GM23248 (cell line): ENCODE measurements around the gene GCAT. TPM values are rescaled to one million over a fixed set of nuclear protein-coding genes. Genes with fewer than 3 reads are reported as not detected.
A peak's percentile ranks its signal among the peaks of the same experiment; 100 is the strongest.

Experiments used
- DNase-seq: peaks from one replicate; pipeline ENCODE4 v3.0.0-alpha.2; 2015
- H2AFZ ChIP-seq: fragments of 200-600 bp; sonication (generic); 2 replicates; pipeline ENCODE4 v1.6.1; 2016; ENCODE audit warnings: antibody characterized with exemption
- H3F3A ChIP-seq: fragments of 200-600 bp; sonication (generic); 2 replicates; pipeline ENCODE4 v1.6.1; 2016; ENCODE audit warnings: mild to moderate bottlenecking, antibody characterized with exemption, mixed run types; ENCODE audit not compliant: insufficient read depth
- H3K27ac ChIP-seq: fragments of 200-600 bp; sonication (generic); 2 replicates; pipeline ENCODE4 v1.5.1; 2016; ENCODE audit warnings: mild to moderate bottlenecking
- H3K27me3 ChIP-seq: fragments of 200-600 bp; sonication (generic); replicated peaks from 2 replicates; pipeline ENCODE4 v1.6.1; 2016; ENCODE audit warnings: mild to moderate bottlenecking; ENCODE audit not compliant: insufficient read depth
- H3K36me3 ChIP-seq: fragments of 200-600 bp; sonication (generic); 2 replicates; pipeline ENCODE4 v1.6.1; 2016; ENCODE audit warnings: low read depth, mild to moderate bottlenecking
- H3K4me1 ChIP-seq: fragments of 200-600 bp; sonication (generic); 2 replicates; pipeline ENCODE4 v1.6.1; 2016; ENCODE audit warnings: mild to moderate bottlenecking; ENCODE audit not compliant: insufficient read depth
- H3K4me2 ChIP-seq: fragments of 200-600 bp; sonication (generic); one replicate; pipeline ENCODE4 v1.6.1; 2016; ENCODE audit warnings: mild to moderate bottlenecking; ENCODE audit not compliant: unreplicated experiment
- H3K4me3 ChIP-seq: fragments of 200-600 bp; sonication (generic); 2 replicates; pipeline ENCODE4 v1.5.1; 2016; ENCODE audit warnings: mild to moderate bottlenecking
- H3K79me2 ChIP-seq: fragments of 200-600 bp; sonication (generic); 2 replicates; pipeline ENCODE4 v1.6.1; 2016; ENCODE audit warnings: mild to moderate bottlenecking; ENCODE audit not compliant: insufficient read depth
- H3K9ac ChIP-seq: fragments of 200-600 bp; sonication (generic); 2 replicates; pipeline ENCODE4 v1.6.1; 2016; ENCODE audit warnings: mild to moderate bottlenecking
- H3K9me2 ChIP-seq: fragments of 200-600 bp; sonication (generic); 2 replicates; pipeline ENCODE4 v1.6.1; 2016; ENCODE audit warnings: mixed run types, mild to moderate bottlenecking, moderate library complexity; ENCODE audit not compliant: insufficient read depth
- H3K9me3 ChIP-seq: fragments of 200-600 bp; sonication (generic); one replicate; pipeline ENCODE4 v1.6.1; 2017; ENCODE audit warnings: low read depth
- H4K20me1 ChIP-seq: fragments of 200-600 bp; sonication (generic); 2 replicates; pipeline ENCODE4 v1.6.0; 2016; ENCODE audit not compliant: insufficient read depth
- EZH2 ChIP-seq: fragments of 200-600 bp; sonication (generic); IDR thresholded peaks from 2 replicates; pipeline ENCODE4 v1.6.1; 2018; ENCODE audit warnings: antibody characterized with exemption, mild to moderate bottlenecking; ENCODE audit not compliant: insufficient read depth, poor library complexity, severe bottlenecking
- EZH2phosphoT487 ChIP-seq: fragments of 200-600 bp; sonication (generic); IDR thresholded peaks from 2 replicates; pipeline ENCODE4 v1.6.1; 2018; ENCODE audit warnings: antibody characterized with exemption, moderate library complexity, mild to moderate bottlenecking, low read depth; ENCODE audit not compliant: insufficient read depth
- WGBS, 2 experiments: methylation state at CpG; one replicate each; pipeline ENCODE4 v1.1.6; 2015 to 2017; ENCODE audit warnings: low lambda C conversion rate in 2 of 2, low coverage in 1 of 2; ENCODE audit errors: missing lambda C conversion rate in 2 of 2; 5-methylcytosine and 5-hydroxymethylcytosine counted together
- in situ Hi-C: fragments of 300-500 bp; cut with MboI; formaldehyde crosslinking; loops from 2 replicates; pipeline ENCODE4 v1.15.0; 2020
- polyA plus RNA-seq: library from polyadenylated mRNA; unstranded; fragments of >200 nt; fragmentation: Nextera tagmentation; extraction: Ambion mirVana; gene quantifications from 2 replicates; pipeline ENCODE4 v1.2.1, GENCODE V29; 2016
- total RNA-seq: library from RNA; depleted of rRNA; stranded (reverse); fragments of >200 nt; shearing (Covaris generic); gene quantifications from 2 replicates; pipeline ENCODE4 v1.2.3, GENCODE V29; 2014

GCAT gene
- total and polyA plus RNA-seq, 2 experiments from 2014 or later: 31.5 to 36.1 TPM

GRCh38 chr22:37824674-37825641 is 17.2 kb downstream of the GCAT start:
- Histone ChIP-seq H2AFZ (0 out of 2 replicates have a peak overlapping the region, but pooled peaks have one; percentile 39), H3K4me2 (peak overlapping the region; percentile 20), H3K27me3 (no peaks in the 10 kb centered on the region), H3K79me2 (no peaks in the 10 kb centered on the region), H3K36me3 (no peaks in the 10 kb centered on the region), H3K9me3 (no peaks in the 10 kb centered on the region), H3K9ac (no peak overlapping the region), H3K27ac (no peak overlapping the region), H3K9me2 (no peaks in the 10 kb centered on the region), H3K4me1 (no peaks in the 10 kb centered on the region), H4K20me1 (no peaks in the 10 kb centered on the region), H3K4me3 (peak overlapping the region; percentile 42), H3F3A (no peaks in the 10 kb centered on the region)
- peak; percentile 46 for DNase-seq
- TF ChIP-seq EZH2phosphoT487 (no peak), EZH2 (no peak)
- in situ Hi-C loops: no loop called here
- WGBS, 2 experiments: 8 to 13% methylated on average over 63 to 109 of the region's 135 CpGs

- Histone ChIP-seq H3K79me2 (no peaks in the 10 kb centered on the region), H3K9me2 (no peaks in the 10 kb centered on the region), H3K27me3 (no peaks in the 10 kb centered on the region), H3K4me3 (no peak overlapping the region), H2AFZ (no peak overlapping the region), H3K9ac (no peak overlapping the region), H3K4me2 (no peak overlapping the region), H3K9me3 (no peaks in the 10 kb centered on the region), H3K27ac (no peak overlapping the region), H4K20me1 (no peaks in the 10 kb centered on the region), H3K36me3 (peaks cover 5% of the 10 kb centered on the region; the same call in 1 of the 2 replicates), H3K4me1 (no peaks in the 10 kb centered on the region), H3F3A (no peaks in the 10 kb centered on the region)
- DNase-seq: no peak
- TF ChIP-seq EZH2phosphoT487 (no peak), EZH2 (no peak)
- 33 to 38% methylated on average over 9 of the region's 9 CpGs for WGBS, 2 experiments
- in situ Hi-C loops: no loop called here
Observed at GRCh38 chr22:37827056-37827455, 19.3 kb downstream of the GCAT start.

GRCh38 chr22:37830093-37830842 is 22.5 kb downstream of the GCAT start:
- H3K36me3 ChIP-seq: peaks cover 17% of the 10 kb centered on the region; the same call in 1 of the 2 replicates
- no peak for DNase-seq
- in situ Hi-C loops: no loop called here
- no peak for TF ChIP-seq EZH2phosphoT487
- TF ChIP-seq EZH2: no peak
- 90 to 97% methylated on average over 11 to 14 of the region's 14 CpGs for WGBS, 2 experiments
- no peak overlapping the region for H3K4me3 ChIP-seq
- no peak overlapping the region for H3K9ac ChIP-seq
- H3K79me2 ChIP-seq: no peaks in the 10 kb centered on the region
- H3F3A ChIP-seq: no peaks in the 10 kb centered on the region
- no peaks in the 10 kb centered on the region for H3K27me3 ChIP-seq
- H3K4me1 ChIP-seq: no peaks in the 10 kb centered on the region
- H4K20me1 ChIP-seq: no peaks in the 10 kb centered on the region
- no peak overlapping the region for H3K4me2 ChIP-seq
- no peaks in the 10 kb centered on the region for H3K9me2 ChIP-seq
- H2AFZ ChIP-seq: no peak overlapping the region
- no peak overlapping the region for H3K27ac ChIP-seq
- no peaks in the 10 kb centered on the region for H3K9me3 ChIP-seq

GRCh38 chr22:37831472-37831871 is 23.7 kb downstream of the GCAT start:
- no peak overlapping the region for H3K9ac ChIP-seq
- no peaks in the 10 kb centered on the region for H3K4me1 ChIP-seq
- no peak overlapping the region for H3K27ac ChIP-seq
- no peak overlapping the region for H3K4me3 ChIP-seq
- no peaks in the 10 kb centered on the region for H3K9me2 ChIP-seq
- H2AFZ ChIP-seq: no peak overlapping the region
- in situ Hi-C loops: no loop called here
- no peaks in the 10 kb centered on the region for H4K20me1 ChIP-seq
- no peaks in the 10 kb centered on the region for H3K9me3 ChIP-seq
- 93 to 95% methylated on average over 11 of the region's 11 CpGs for WGBS, 2 experiments
- no peak overlapping the region for H3K4me2 ChIP-seq
- no peak for TF ChIP-seq EZH2phosphoT487
- no peak for TF ChIP-seq EZH2
- H3K36me3 ChIP-seq: peaks cover 17% of the 10 kb centered on the region; the same call in 1 of the 2 replicates
- no peaks in the 10 kb centered on the region for H3K27me3 ChIP-seq
- H3F3A ChIP-seq: no peaks in the 10 kb centered on the region
- H3K79me2 ChIP-seq: no peaks in the 10 kb centered on the region
- DNase-seq: no peak
